Suprapubic skin (tissue), 3 donors: ENCODE data around the gene FGF18.

Source experiments
- CTCF ChIP-seq, 2 donors: fragments of 200-600 bp in 1 of 2; fragments of 450-650 bp in 1 of 2; sonication (generic) in 1 of 2; IDR thresholded peaks; one replicate each; pipeline ENCODE4 v1.5.1; 2016 to 2019; ENCODE audit warnings: antibody characterized with exemption in 2 of 2, mild to moderate bottlenecking in 1 of 2, moderate library complexity in 1 of 2
- POLR2A ChIP-seq, 2 donors: fragments of 450-650 bp; IDR thresholded peaks; one replicate each; pipeline ENCODE4 v1.6.1; 2017; ENCODE audit warnings: antibody characterized with exemption in 2 of 2, mild to moderate bottlenecking in 2 of 2, moderate library complexity in 2 of 2

DNA sequence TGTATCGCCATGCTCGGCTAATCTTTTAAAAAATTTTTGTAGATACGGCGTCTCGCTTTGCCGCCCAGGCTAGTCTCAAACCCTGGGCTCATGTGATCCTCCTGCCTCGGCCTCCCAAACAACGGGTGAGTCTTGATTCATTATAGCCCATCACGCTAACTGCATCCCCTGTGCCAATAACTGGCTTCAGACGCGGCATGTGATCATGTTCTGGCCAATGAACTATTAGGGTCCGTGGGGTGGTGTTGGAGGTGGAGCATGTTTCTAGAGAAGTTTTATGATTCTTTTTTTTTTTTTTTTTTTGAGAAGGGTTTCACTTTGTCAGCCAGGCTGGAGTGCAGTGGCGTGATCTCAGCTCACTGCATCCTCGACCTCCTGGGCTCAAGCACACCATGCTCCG is 51.0 kb downstream of the FGF18 start:
- no peak for TF ChIP-seq CTCF (IDR thresholded peaks at IDR 0.05)
- TF ChIP-seq POLR2A (IDR thresholded peaks at IDR 0.05) = no peak
